GM12878 (cell line): Measurements from ENCODE around the gene ZNF554. TPM values are rescaled to one million over a fixed set of nuclear protein-coding genes. Genes with fewer than 3 reads are reported as not detected.

Experiments used
- ATAC-seq: fragments of 200-7000 bp; cut with Tn5 transposase; 3 replicates; pipeline ENCODE4 v1.9.1; 2020; ENCODE audit warnings: mild to moderate bottlenecking, moderate library complexity
- BruUV-seq: library from RNA; stranded (reverse); fragments of 400-500 nt; replicated peaks from 2 replicates; lab custom pipeline; 2021; lab: Mats Ljungman, UMichigan
- CTCF ChIA-PET: fragments of 300-600 bp; sonication (Branson Sonifier 250); formaldehyde crosslinking; extraction: SDS; loops from one replicate; lab custom pipeline; 2021; ENCODE audit warnings: inconsistent platforms; lab: Yijun Ruan, JAX
- POLR2A ChIA-PET: fragments of 350-600 bp; formaldehyde crosslinking; extraction: SDS; loops from one replicate; lab custom pipeline; 2021; ENCODE audit warnings: inconsistent platforms; lab: Charles Lee
- RAD21 ChIA-PET: fragments of 300-600 bp; sonication (Branson Sonifier 250); formaldehyde crosslinking; loops from one replicate; lab custom pipeline; 2023; ENCODE audit warnings: antibody characterized with exemption; ENCODE audit not compliant: unreplicated experiment; lab: Charles Lee
- SMC1A ChIA-PET: fragments of 300-600 bp; sonication (Branson Sonifier 250); formaldehyde crosslinking; loops from one replicate; lab custom pipeline; 2023; ENCODE audit not compliant: unreplicated experiment, uncharacterized antibody; lab: Charles Lee
- DNase-seq: peaks from one replicate; pipeline ENCODE4 v3.0.0-alpha.2; 2011; ENCODE audit warnings: low read depth, low spot score
- FAIRE-seq: peaks from 3 replicates; lab custom pipeline; 2011; peaks lifted over from hg19 to GRCh38; lab: Jason Lieb, UNC
- H2AFZ ChIP-seq: 2 replicates; pipeline ENCODE4 v1.6.0; 2011; ENCODE audit warnings: low read depth, low read length, control low read depth; ENCODE audit not compliant: control insufficient read depth
- H3K27ac ChIP-seq: 2 replicates; pipeline ENCODE4 v1.5.1; 2011; ENCODE audit warnings: control low read depth; ENCODE audit not compliant: control insufficient read depth, insufficient read depth
- H3K27me3 ChIP-seq, 2 experiments: replicated peaks in 1 of 2; 2 replicates each; pipeline versions ENCODE4 v1.6.0 to v1.6.1; 2011; ENCODE audit warnings: low read length in 1 of 2; ENCODE audit not compliant: control insufficient read depth in 2 of 2, insufficient read depth in 2 of 2
- H3K36me3 ChIP-seq, 2 experiments: 2 replicates each; pipeline ENCODE4 v1.5.1; 2011; ENCODE audit warnings: low read length in 1 of 2; ENCODE audit not compliant: control insufficient read depth in 2 of 2, insufficient read depth in 2 of 2
- H3K4me1 ChIP-seq: 2 replicates; pipeline ENCODE4 v1.6.1; 2011; ENCODE audit warnings: mild to moderate bottlenecking, low read length, moderate library complexity, mixed read lengths; ENCODE audit not compliant: control insufficient read depth, insufficient read depth
- H3K4me2 ChIP-seq: 2 replicates; pipeline ENCODE4 v1.6.0; 2011; ENCODE audit warnings: control low read depth; ENCODE audit not compliant: control insufficient read depth, insufficient read depth
- H3K4me3 ChIP-seq: fragments of 200-600 bp; sonication (generic); 2 replicates; pipeline ENCODE4 v1.5.1; 2016
- H3K79me2 ChIP-seq: 2 replicates; pipeline ENCODE4 v1.6.0; 2011; ENCODE audit warnings: low read length; ENCODE audit not compliant: control insufficient read depth, insufficient read depth
- H3K9ac ChIP-seq: 2 replicates; pipeline ENCODE4 v1.8.0; 2011; ENCODE audit warnings: low read length, control low read depth, mixed read lengths; ENCODE audit not compliant: control insufficient read depth, insufficient read depth
- H3K9me3 ChIP-seq: replicated peaks from 3 replicates; pipeline ENCODE4 v1.5.1; 2011; ENCODE audit warnings: mild to moderate bottlenecking, low read length; ENCODE audit not compliant: control insufficient read depth, insufficient read depth
- H4K20me1 ChIP-seq: 2 replicates; pipeline ENCODE4 v1.6.0; 2011; ENCODE audit not compliant: control insufficient read depth, insufficient read depth
- CBX3 ChIP-seq: fragments of 200-600 bp; sonication (generic); IDR thresholded peaks from 2 replicates; pipeline ENCODE4 v1.6.1; 2016; ENCODE audit warnings: low read depth, borderline replicate concordance
- CHD1 ChIP-seq: IDR thresholded peaks from 2 replicates; pipeline ENCODE4 v1.6.1; 2012; ENCODE audit warnings: low read depth, low read length, improper control_type of control experiment
- CREB1 ChIP-seq: IDR thresholded peaks from 2 replicates; pipeline ENCODE4 v1.6.1; 2012; ENCODE audit warnings: low read depth, mild to moderate bottlenecking, inconsistent platforms
- CREM ChIP-seq: IDR thresholded peaks from 2 replicates; pipeline ENCODE4 v1.6.1; 2014; ENCODE audit warnings: antibody characterized with exemption, low read depth
- FOS ChIP-seq: IDR thresholded peaks from 3 replicates; pipeline ENCODE4 v1.6.1; 2011; ENCODE audit warnings: borderline replicate concordance; ENCODE audit not compliant: insufficient read length; ENCODE audit errors: extremely low read depth
- NFYB ChIP-seq: IDR thresholded peaks from 2 replicates; pipeline ENCODE4 v1.6.1; 2011; ENCODE audit warnings: low read depth, mild to moderate bottlenecking, low read length, improper control_type of control experiment, moderate library complexity; ENCODE audit not compliant: insufficient read depth
- POLR2AphosphoS5 ChIP-seq: IDR thresholded peaks from 2 replicates; pipeline ENCODE4 v1.6.1; 2011; ENCODE audit warnings: mild to moderate bottlenecking, low read length, inconsistent platforms
- SMARCA5 ChIP-seq: fragments of 450-650 bp; IDR thresholded peaks from 2 replicates; pipeline ENCODE4 v1.6.1; 2017; ENCODE audit warnings: mild to moderate bottlenecking
- SUZ12 ChIP-seq: fragments of 200-600 bp; sonication (generic); IDR thresholded peaks from one replicate; pipeline ENCODE4 v1.6.1; 2018; ENCODE audit warnings: antibody characterized with exemption, mild to moderate bottlenecking; ENCODE audit not compliant: unreplicated experiment
- TAF1 ChIP-seq: IDR thresholded peaks from 2 replicates; pipeline ENCODE4 v1.6.1; 2011; ENCODE audit warnings: mild to moderate bottlenecking, low read depth, low read length, borderline replicate concordance
- ZNF274 ChIP-seq: IDR thresholded peaks from one replicate; pipeline ENCODE4 v1.8.0; 2011; ENCODE audit not compliant: insufficient read length, insufficient read depth
- WGBS: methylation state at CpG from one replicate; pipeline ENCODE4 v1.1.6; 2016; ENCODE audit warnings: low lambda C conversion rate; ENCODE audit not compliant: insufficient replicate concordance, insufficient coverage; ENCODE audit errors: missing lambda C conversion rate; 5-methylcytosine and 5-hydroxymethylcytosine counted together
- in situ Hi-C: fragments of 300-500 bp; cut with MboI; formaldehyde crosslinking; loops from 9 replicates; pipeline ENCODE4 v1.14.3; 2018; ENCODE audit warnings: mixed read lengths
- intact Hi-C: fragments of 100-400 bp; cut with micrococcal nuclease; formaldehyde crosslinking; loops from one replicate; pipeline ENCODE4 v1.14.2; 2022; ENCODE audit not compliant: unreplicated experiment
- polyA plus RNA-seq, 11 experiments: library from polyadenylated mRNA; depleted of rRNA in 4 of 11; unstranded in 6 of 11; stranded (reverse) in 5 of 11; fragments of >200 nt; fragmentation: Nextera tagmentation in 4 of 11; fragmentation: Illumina TruSeq in 1 of 11; extraction: Ambion mirVana in 4 of 11; extraction: Trizol in 1 of 11; gene quantifications; 1 replicate in 1 of 11; 2 replicates in 10 of 11; pipeline versions ENCODE4 v1.2.1 to v1.2.3, GENCODE V29; 2011 to 2016; ENCODE audit warnings: inconsistent platforms in 2 of 11, missing spikeins in 2 of 11, low read depth in 1 of 11
- total RNA-seq, 4 experiments: library from RNA; depleted of rRNA in 3 of 4; stranded (reverse); fragments of >200 nt in 3 of 4; fragmentation: Illumina TruSeq in 1 of 4; extraction: Trizol in 1 of 4; gene quantifications; 2 replicates each; pipeline versions ENCODE4 v1.2.1 to v1.2.3, GENCODE V29; 2013 to 2021
- TF ChIP-seq, protein P1 (sequence below): IDR thresholded peaks from 2 replicates; pipeline ENCODE4 v1.6.1; 2011; ENCODE audit warnings: low read depth, low read length, improper control_type of control experiment, borderline replicate concordance

Gene ZNF554
- total and polyA plus RNA-seq, 10 of the 15 experiments (the other 5 are each of a cell fraction or from before 2014, with no cell fraction given): 0.19 to 2.1 (median 1.4) TPM

DNA sequence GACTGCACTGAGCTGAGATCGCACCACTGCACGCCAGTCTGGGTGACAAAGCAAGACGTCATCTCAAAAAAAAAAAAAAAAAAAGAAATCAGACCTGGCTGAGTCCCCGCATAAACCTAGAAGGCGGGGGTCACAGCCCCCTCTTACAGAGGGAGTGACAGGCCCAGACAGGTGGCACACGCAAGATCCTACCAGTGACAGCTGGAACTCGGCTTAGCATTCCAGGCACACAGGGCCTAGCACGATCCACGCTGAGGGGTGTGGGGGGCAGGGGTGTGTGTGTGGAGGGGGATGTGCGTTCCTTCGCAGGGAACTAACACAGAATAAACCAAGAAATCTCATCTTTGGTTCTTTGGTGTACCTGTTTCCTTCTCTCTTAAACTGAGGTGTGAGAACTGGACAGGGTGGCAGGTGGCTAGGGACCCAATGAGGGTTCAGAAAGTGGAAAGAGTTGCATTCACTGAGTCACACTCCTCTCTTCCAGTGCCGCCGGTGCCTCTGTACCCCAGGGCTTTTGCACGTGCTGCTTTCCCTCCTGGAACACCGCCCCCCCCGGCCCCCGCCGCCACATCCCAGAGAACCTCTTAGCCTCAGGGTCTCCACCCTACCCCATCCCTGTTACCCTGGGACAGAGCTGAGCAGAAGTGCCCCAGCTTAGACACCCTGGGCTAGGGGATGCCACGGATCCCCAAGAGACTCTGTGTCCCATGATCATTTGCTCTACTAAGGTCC lies 41.5 kb upstream of the ZNF554 start:
- 79% methylated on average over 11 of the region's 19 CpGs for WGBS
- no peak for TF ChIP-seq CREB1
- TF ChIP-seq CBX3: no peak
- no peak for TF ChIP-seq NFYB
- TF ChIP-seq FOS: no peak
- no peak for TF ChIP-seq SMARCA5
- TF ChIP-seq TAF1: no peak
- no peak for TF ChIP-seq SUZ12
- no peak for TF ChIP-seq ZNF274
- no peak for TF ChIP-seq POLR2AphosphoS5
- no peak for TF ChIP-seq CHD1
- TF ChIP-seq, protein P1, sequence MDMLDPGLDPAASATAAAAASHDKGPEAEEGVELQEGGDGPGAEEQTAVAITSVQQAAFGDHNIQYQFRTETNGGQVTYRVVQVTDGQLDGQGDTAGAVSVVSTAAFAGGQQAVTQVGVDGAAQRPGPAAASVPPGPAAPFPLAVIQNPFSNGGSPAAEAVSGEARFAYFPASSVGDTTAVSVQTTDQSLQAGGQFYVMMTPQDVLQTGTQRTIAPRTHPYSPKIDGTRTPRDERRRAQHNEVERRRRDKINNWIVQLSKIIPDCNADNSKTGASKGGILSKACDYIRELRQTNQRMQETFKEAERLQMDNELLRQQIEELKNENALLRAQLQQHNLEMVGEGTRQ: no peak
- no peak for TF ChIP-seq CREM
- TF ChIP-seq, all 136 proteins: peak for 0
- Histone ChIP-seq H3K36me3 (peaks cover 2 to 4% of the 10 kb centered on the region in 2 experiments; a peak in 2 of 4 replicates), H2AFZ (no peak overlapping the region), H3K4me1 (peaks cover 16% of the 10 kb centered on the region), H3K9ac (no peak overlapping the region), H3K27me3 (no peaks in the 10 kb centered on the region), H3K4me2 (0 out of 2 replicates have a peak overlapping the region, but pooled peaks have one; percentile 14), H3K79me2 (peaks cover 89% of the 10 kb centered on the region), H3K27ac (no peak overlapping the region), H4K20me1 (peaks cover 6% of the 10 kb centered on the region; the same call in 1 of the 2 replicates), H3K9me3 (no peaks in the 10 kb centered on the region; the same call in 2 of the 3 replicates), H3K4me3 (no peak overlapping the region)
- ChIA-PET RAD21 (no interaction called here), SMC1A (interaction anchor here (0.8 kb wide), 1 partner anchor 130 kb away, joined by 3 read pairs; no protein-coding TSS in a partner anchor), POLR2A (interaction anchor here (0.5 kb wide), 1 partner anchor 308 kb away, joined by 3 read pairs; no protein-coding TSS in a partner anchor), CTCF (interaction anchor here (2.1 kb wide), 1 partner anchor 130 kb away, joined by 5 read pairs; no protein-coding TSS in a partner anchor)
- intact Hi-C loops (no loop called here), in situ Hi-C loops (no loop called here)
- BruUV-seq: no TSS peak
- DNase-seq (no peak), ATAC-seq (no peak), FAIRE-seq (no peak)
